ENCODE data around the gene DPF3. TPM values are rescaled to one million over a fixed set of nuclear protein-coding genes. Genes with fewer than 3 reads are reported as not detected.

DPF3 gene
- total RNA-seq, 2 experiments from 2014 or later: 0.27 to 0.31 TPM

GRCh38 chr14:72869407-72870329 is 24.2 kb downstream of the DPF3 start:
- H3K27me3 ChIP-seq (ENCODE audit: control insufficient read depth in 1 of 2, insufficient read depth in 2 of 2, low read length in 2 of 2): no peaks in the 10 kb centered on the region
- H3K27ac ChIP-seq (ENCODE audit: low read depth in 1 of 2, low read length in 2 of 2): no peak overlapping the region
- Mint-ChIP-seq H3K4me1 (ENCODE audit: low read depth) (no peaks in the 10 kb centered on the region), H3K27ac (no peak overlapping the region), H3K4me3 (no peak overlapping the region), H3K9me3 (peaks cover 2% of the 10 kb centered on the region), H3K36me3 (ENCODE audit: low read depth) (no peaks in the 10 kb centered on the region), H3K27me3 (no peaks in the 10 kb centered on the region)
- no peaks in the 10 kb centered on the region for H3K36me3 ChIP-seq (ENCODE audit: insufficient read depth, low read length)
- POLR2A ChIA-PET: no interaction called here
- DNase-seq (no peak), ATAC-seq (ENCODE audit: poor library complexity) (no peak)
- no peak overlapping the region for H3K4me3 ChIP-seq (ENCODE audit: low read length)
- peaks cover 4 to 10% of the 10 kb centered on the region in 2 experiments for H3K9me3 ChIP-seq (ENCODE audit: control insufficient read depth in 1 of 2, insufficient read depth in 1 of 2, low read length in 2 of 2)
- CTCF ChIA-PET: interaction anchor here (0.6 kb wide), 1 partner anchor 1481 kb away, joined by 4 read pairs; no protein-coding TSS in a partner anchor
- TF ChIP-seq CTCF (IDR thresholded peaks at IDR 0.05): no peak
- no peaks in the 10 kb centered on the region for H3K4me1 ChIP-seq (ENCODE audit: insufficient read depth, low read length)
- intact Hi-C loops (cut with DNase I, micrococcal nuclease): no loop called here

DNA sequence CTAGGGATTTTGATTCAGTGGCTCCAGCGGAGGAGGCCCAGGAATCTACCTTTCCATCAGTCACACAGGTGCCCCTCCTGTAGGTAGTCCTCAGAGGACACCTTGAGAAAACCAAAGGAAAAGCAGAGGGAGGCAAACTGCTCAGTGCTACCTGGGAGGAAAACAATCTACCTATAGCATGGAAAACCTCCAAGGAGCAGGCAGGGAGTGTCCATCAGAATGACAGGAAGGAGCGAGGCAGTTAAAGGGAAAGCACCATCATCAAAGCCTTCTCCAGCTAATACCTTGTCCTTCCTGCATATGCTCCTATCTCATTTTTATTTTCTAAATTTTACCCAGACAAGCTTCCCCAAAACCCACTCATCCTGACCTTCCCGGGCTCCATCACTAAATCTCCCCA is 25.4 kb downstream of the DPF3 start:
- H3K27ac ChIP-seq (ENCODE audit: low read depth in 1 of 2, low read length in 2 of 2): no peak overlapping the region
- Mint-ChIP-seq H3K9me3 (peaks cover 2% of the 10 kb centered on the region), H3K27ac (no peak overlapping the region), H3K27me3 (no peaks in the 10 kb centered on the region), H3K36me3 (ENCODE audit: low read depth) (no peaks in the 10 kb centered on the region), H3K4me3 (no peak overlapping the region), H3K4me1 (ENCODE audit: low read depth) (no peaks in the 10 kb centered on the region)
- no peaks in the 10 kb centered on the region for H3K4me1 ChIP-seq (ENCODE audit: insufficient read depth, low read length)
- no peaks in the 10 kb centered on the region for H3K27me3 ChIP-seq (ENCODE audit: control insufficient read depth in 1 of 2, insufficient read depth in 2 of 2, low read length in 2 of 2)
- H3K4me3 ChIP-seq (ENCODE audit: low read length): no peak overlapping the region
- H3K9me3 ChIP-seq (ENCODE audit: control insufficient read depth in 1 of 2, insufficient read depth in 1 of 2, low read length in 2 of 2): peaks cover 4 to 10% of the 10 kb centered on the region in 2 experiments
- DNase-seq (no peak), ATAC-seq (ENCODE audit: poor library complexity) (no peak)
- ChIA-PET CTCF (no interaction called here), POLR2A (no interaction called here)
- intact Hi-C loops (cut with DNase I, micrococcal nuclease): no loop called here
- TF ChIP-seq CTCF (IDR thresholded peaks at IDR 0.05): no peak
- H3K36me3 ChIP-seq (ENCODE audit: insufficient read depth, low read length): no peaks in the 10 kb centered on the region

DNA sequence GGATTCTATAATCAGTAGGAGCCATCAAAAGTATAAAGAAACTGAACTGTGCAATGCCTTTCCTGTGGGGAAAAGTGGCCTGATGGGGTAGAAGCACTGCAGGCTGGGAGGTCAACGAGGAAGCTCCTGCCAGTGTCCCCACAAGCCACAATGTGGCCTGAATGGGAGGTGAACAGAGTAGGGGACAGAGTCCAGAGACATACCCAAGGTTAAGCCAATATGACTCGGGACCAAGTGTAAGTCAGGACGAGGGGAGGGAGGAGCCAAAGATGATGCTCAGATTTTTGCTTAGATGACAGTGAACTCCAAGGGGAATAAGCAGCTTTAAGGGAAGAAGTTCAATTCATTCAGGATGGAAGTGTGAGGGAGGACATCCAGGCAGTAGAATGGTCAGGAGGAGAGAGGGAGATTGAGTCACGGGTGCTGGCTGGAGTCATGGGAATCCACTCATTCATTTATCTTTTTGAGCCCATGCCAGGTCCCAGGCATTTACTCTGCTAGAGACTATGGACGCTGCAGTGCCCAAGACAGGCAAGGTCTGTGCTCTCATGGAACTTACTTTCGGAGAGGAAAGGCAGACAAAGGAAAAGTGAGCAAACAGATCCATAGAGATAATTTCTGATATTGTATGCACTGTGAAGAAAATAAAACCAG is 29.1 kb downstream of the DPF3 start:
- Histone ChIP-seq H3K27me3 (ENCODE audit: control insufficient read depth in 1 of 2, insufficient read depth in 2 of 2, low read length in 2 of 2) (no peaks in the 10 kb centered on the region), H3K27ac (ENCODE audit: low read depth in 1 of 2, low read length in 2 of 2) (no peak overlapping the region), H3K9me3 (ENCODE audit: control insufficient read depth in 1 of 2, insufficient read depth in 1 of 2, low read length in 2 of 2) (no peaks in the 10 kb centered on the region), H3K4me3 (ENCODE audit: low read length) (no peak overlapping the region), H3K4me1 (ENCODE audit: insufficient read depth, low read length) (no peaks in the 10 kb centered on the region), H3K36me3 (ENCODE audit: insufficient read depth, low read length) (no peaks in the 10 kb centered on the region)
- H3K36me3 Mint-ChIP-seq (ENCODE audit: low read depth): no peaks in the 10 kb centered on the region
- H3K4me1 Mint-ChIP-seq (ENCODE audit: low read depth): no peaks in the 10 kb centered on the region
- DNase-seq (no peak), ATAC-seq (ENCODE audit: poor library complexity) (no peak)
- H3K27ac Mint-ChIP-seq: no peak overlapping the region
- no peak overlapping the region for H3K4me3 Mint-ChIP-seq
- CTCF ChIA-PET: no interaction called here
- TF ChIP-seq CTCF (IDR thresholded peaks at IDR 0.05): no peak
- H3K27me3 Mint-ChIP-seq: no peaks in the 10 kb centered on the region
- POLR2A ChIA-PET: no interaction called here
- intact Hi-C loops (cut with DNase I, micrococcal nuclease): no loop called here
- H3K9me3 Mint-ChIP-seq: no peaks in the 10 kb centered on the region
